GM20000 (cell line): ENCODE measurements around the gene SLC20A1.

Source experiments
- DNase-seq: peaks from one replicate; pipeline ENCODE4 v3.0.0; 2012; ENCODE audit warnings: low spot score
- TF ChIP-seq, protein P1 (sequence below): IDR thresholded peaks from 2 replicates; pipeline ENCODE4 v1.5.1; 2012; ENCODE audit warnings: mild to moderate bottlenecking, control low read depth; ENCODE audit errors: extremely low read depth, missing control alignments

SLC20A1 gene, protein sequence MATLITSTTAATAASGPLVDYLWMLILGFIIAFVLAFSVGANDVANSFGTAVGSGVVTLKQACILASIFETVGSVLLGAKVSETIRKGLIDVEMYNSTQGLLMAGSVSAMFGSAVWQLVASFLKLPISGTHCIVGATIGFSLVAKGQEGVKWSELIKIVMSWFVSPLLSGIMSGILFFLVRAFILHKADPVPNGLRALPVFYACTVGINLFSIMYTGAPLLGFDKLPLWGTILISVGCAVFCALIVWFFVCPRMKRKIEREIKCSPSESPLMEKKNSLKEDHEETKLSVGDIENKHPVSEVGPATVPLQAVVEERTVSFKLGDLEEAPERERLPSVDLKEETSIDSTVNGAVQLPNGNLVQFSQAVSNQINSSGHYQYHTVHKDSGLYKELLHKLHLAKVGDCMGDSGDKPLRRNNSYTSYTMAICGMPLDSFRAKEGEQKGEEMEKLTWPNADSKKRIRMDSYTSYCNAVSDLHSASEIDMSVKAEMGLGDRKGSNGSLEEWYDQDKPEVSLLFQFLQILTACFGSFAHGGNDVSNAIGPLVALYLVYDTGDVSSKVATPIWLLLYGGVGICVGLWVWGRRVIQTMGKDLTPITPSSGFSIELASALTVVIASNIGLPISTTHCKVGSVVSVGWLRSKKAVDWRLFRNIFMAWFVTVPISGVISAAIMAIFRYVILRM

DNA sequence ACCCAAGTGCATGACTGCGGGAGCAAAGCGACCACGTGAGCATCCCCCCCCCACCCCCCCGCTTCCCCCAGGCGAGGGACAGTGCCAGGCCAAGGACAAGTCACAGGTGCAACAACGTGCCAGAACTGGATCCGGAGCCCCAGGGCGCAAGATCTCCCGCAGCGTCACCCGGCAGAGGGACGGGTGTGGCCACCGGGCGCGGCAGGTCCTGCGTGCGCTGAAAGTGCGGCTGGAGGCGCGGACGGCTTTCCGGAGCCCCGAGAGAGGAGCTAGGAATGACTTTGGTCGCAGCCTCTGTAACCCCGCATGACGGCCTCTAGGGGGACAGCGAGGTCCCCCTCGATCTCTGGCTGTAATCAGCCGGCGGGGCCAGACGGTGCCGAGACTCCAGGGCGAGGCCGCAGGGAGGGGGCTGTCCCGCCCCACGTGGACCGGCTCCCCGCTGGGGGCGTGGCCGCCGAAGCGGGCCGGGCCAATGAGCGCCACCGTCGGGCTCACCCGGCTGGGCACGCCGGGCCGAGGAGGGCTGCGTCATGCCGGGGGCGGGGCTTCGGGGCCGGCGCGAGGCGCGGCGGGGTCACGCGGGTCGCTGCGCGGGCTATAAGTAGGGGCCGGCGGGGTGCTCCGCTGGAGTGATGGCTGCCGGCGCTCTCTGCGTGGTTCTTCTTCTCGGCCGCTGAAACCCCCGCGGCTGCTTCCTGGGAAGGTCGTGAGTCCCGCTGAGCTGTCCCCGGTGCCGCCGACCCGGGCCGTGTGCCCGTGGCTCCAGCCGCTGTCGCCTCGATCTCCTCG is at the start of gene SLC20A1:
Gene SLC20A1 (plus strand): TSS at position 630 of the 792 bp plus-strand sequence. CDS start 890 bp downstream, outside the sequence.
- TF ChIP-seq, protein P1, sequence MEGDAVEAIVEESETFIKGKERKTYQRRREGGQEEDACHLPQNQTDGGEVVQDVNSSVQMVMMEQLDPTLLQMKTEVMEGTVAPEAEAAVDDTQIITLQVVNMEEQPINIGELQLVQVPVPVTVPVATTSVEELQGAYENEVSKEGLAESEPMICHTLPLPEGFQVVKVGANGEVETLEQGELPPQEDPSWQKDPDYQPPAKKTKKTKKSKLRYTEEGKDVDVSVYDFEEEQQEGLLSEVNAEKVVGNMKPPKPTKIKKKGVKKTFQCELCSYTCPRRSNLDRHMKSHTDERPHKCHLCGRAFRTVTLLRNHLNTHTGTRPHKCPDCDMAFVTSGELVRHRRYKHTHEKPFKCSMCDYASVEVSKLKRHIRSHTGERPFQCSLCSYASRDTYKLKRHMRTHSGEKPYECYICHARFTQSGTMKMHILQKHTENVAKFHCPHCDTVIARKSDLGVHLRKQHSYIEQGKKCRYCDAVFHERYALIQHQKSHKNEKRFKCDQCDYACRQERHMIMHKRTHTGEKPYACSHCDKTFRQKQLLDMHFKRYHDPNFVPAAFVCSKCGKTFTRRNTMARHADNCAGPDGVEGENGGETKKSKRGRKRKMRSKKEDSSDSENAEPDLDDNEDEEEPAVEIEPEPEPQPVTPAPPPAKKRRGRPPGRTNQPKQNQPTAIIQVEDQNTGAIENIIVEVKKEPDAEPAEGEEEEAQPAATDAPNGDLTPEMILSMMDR: peak; percentile 31
- DNase-seq: peak; percentile 100

DNA sequence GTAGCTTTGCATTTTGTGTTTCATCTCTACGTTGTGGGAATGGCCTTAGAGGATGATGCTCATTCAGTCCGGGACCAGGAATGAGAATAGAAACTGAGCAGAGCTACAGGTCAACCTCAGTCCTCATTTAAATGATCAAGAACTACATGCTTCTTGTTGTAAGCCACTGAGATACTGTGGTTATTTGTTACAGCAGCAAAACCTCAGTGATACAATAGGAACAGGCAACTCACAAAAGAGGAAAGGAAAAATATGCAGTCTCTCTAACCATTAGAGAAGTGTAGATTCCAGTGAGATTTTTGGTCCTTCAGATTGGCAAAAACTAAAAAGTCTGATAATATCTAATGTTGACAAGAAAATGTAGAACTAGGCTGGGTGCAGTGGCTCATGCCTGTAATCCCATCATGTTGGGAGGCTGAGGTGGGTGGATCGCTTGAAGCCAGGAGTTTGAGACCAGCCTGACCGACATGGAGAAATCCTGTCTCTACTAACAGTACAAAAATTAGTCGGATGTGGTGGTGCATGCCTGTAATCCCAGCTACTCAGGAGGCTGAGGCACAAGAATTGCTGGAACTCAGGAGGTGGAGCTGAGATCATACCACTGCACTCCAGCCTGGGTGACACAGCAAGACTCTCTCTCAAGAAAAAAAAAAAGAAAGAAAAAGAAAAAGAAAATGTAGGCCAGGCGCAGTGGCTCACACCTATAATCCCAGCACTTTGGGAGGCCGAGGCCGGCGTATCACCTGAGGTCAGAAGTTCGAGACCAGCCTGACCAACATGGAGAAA is 48.0 kb upstream of the SLC20A1 start:
- no peak for DNase-seq
- TF ChIP-seq, protein P1: no peak

DNA sequence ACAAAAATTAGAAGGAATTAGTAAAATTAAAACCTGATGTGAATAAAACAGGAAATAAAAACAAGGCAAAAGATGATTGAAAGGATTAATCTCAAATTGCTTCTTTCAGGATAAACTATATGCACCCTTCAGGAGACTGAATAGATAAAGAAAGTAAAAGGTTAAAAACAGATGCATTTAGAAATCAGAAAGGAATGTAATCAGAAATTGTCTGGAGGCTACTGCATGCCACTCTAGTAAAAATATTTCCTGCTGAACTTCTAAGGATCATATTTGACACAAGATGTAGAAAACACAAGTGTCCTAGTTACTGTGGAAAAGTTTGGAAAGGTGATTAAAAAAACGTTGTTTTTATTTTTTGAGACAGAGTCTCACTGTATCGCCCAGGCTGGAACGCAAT is 45.1 kb upstream of the SLC20A1 start:
- TF ChIP-seq, protein P1: no peak
- no peak for DNase-seq

DNA sequence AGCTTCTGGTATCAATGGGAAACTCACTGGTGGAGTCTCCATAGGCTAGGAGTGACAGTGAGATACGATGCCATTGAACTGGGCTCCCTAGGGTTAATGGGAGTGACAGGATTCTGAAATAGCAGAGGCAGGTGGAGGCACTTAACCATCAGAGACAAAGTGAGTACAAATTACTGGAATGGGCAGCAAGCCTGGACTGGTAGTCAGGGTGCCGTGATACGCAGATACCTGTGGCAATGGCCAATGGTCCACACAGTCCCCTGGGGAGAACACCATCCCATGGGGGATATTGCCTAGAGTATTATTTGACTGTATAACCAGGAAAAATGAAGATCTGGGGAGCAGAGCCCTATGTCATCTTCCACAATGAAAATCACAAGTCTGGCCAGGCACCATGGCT is 44.0 kb upstream of the SLC20A1 start:
- TF ChIP-seq, protein P1: no peak
- no peak for DNase-seq

DNA sequence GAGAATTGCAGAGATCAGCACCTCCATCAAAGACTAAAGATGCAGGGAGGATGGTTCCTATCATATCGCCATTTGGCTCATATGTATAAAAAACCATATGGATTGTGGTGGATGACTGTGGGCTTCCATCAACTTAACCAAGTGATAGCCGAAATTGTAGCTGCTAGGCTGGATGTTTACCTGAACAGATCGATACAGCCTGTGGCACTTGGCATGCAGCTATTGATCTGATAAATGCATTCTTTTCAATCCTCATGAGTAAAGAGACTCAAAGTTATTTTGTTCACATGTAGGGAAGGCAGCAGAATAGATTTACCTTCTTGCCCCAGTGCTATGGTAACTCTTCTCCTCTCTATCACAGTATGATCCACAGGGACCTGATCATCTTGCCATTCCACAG is 42.8 kb upstream of the SLC20A1 start:
- DNase-seq: no peak
- TF ChIP-seq, protein P1: no peak

DNA sequence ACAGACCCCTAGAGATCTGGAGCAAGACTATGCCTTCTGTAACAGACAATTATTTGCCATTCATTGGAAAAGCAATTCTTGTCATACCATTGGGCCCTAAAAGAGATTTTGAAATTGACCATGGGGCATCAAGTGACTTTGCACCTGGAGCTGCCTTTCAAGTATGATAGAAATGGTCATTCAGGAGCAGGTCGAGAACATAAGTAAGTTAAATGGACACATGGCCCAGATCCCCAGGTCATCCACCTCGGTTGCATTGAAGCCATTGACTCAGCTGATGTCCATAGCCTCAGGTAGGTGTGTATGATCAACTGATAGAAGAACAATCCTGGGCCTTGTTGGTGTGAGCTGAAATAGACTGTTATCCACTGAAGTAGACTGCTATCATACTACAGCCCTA is 42.0 kb upstream of the SLC20A1 start:
- TF ChIP-seq, protein P1: no peak
- DNase-seq: no peak
